Stimulated activated naive B cell treated with anti-CD40 and anti-IgM and Interleukin-4, amounts not matched to agents 10 μg/mL and 1 μg/mL and 100 μg/mL, for 72 hours (primary cell): ENCODE data around the gene TLR8.
"Not testable (repeated sequence)": the region's sequence is repeated elsewhere in the genome, so short reads cannot be mapped to it uniquely, and the experiment has no call there.

Experiments used
- ATAC-seq, 2 donors: fragments of 150-1000 bp; cut with Tn5 transposase; replicated peaks; 2 replicates each; pipeline ENCODE4 v1.10.0; 2021; ENCODE audit warnings: moderate library complexity in 1 of 2
- DNase-seq: peaks from one replicate; pipeline ENCODE4 v3.0.0; 2021
- H3K27ac Mint-ChIP-seq: one replicate; pipeline ENCODE4 v1.8.0; 2022; ENCODE audit warnings: mild to moderate bottlenecking, mixed read lengths
- H3K27me3 Mint-ChIP-seq, 2 donors: one replicate each; pipeline ENCODE4 v1.8.0; 2022; ENCODE audit warnings: mixed read lengths in 2 of 2
- H3K36me3 Mint-ChIP-seq, 2 donors: one replicate each; pipeline ENCODE4 v1.8.0; 2022; ENCODE audit warnings: mixed read lengths in 2 of 2, mild to moderate bottlenecking in 1 of 2
- H3K4me1 Mint-ChIP-seq, 2 donors: one replicate each; pipeline ENCODE4 v1.8.0; 2022; ENCODE audit warnings: mixed read lengths in 2 of 2, mild to moderate bottlenecking in 1 of 2
- H3K4me3 Mint-ChIP-seq, 2 donors: one replicate each; pipeline ENCODE4 v1.8.0; 2022; ENCODE audit warnings: mild to moderate bottlenecking in 2 of 2, mixed read lengths in 2 of 2, moderate library complexity in 1 of 2
- H3K9me3 Mint-ChIP-seq, 2 donors: one replicate each; pipeline ENCODE4 v1.8.0; 2022; ENCODE audit warnings: mixed read lengths in 2 of 2, mild to moderate bottlenecking in 1 of 2

TLR8 gene

GRCh38 chrX:12955882-12956703, 49.7 kb downstream of the TLR8 start:
- peak overlapping the region; percentile 80 to 85 for H3K4me3 Mint-ChIP-seq
- H3K4me1 Mint-ChIP-seq = peaks cover 48 to 73% of the 10 kb centered on the region in 2 donors
- H3K36me3 Mint-ChIP-seq = peaks cover 0 to 4% of the 10 kb centered on the region in 2 donors
- ATAC-seq = peak; percentile 62 to 72
- peak overlapping the region; percentile 98 for H3K27ac Mint-ChIP-seq
- peak; percentile 76 for DNase-seq
- H3K27me3 Mint-ChIP-seq = no peaks in the 10 kb centered on the region
- peaks cover 0 to 1% of the 10 kb centered on the region in 2 donors for H3K9me3 Mint-ChIP-seq

GRCh38 chrX:12956704-12957534, 50.5 kb downstream of the TLR8 start:
- peak; percentile 79 to 83 for ATAC-seq
- peaks cover 0 to 7% of the 10 kb centered on the region in 2 donors for H3K36me3 Mint-ChIP-seq
- peaks cover 0 to 1% of the 10 kb centered on the region in 2 donors for H3K9me3 Mint-ChIP-seq
- peak; percentile 74 for DNase-seq
- H3K4me1 Mint-ChIP-seq = peaks cover 49 to 73% of the 10 kb centered on the region in 2 donors
- peaks cover 0 to 4% of the 10 kb centered on the region in 2 donors for H3K27me3 Mint-ChIP-seq
- H3K27ac Mint-ChIP-seq = peak overlapping the region; percentile 98
- peak overlapping the region; percentile 80 to 85 for H3K4me3 Mint-ChIP-seq

GRCh38 chrX:12958059-12958458, 51.6 kb downstream of the TLR8 start:
- peaks cover 0 to 1% of the 10 kb centered on the region in 2 donors for H3K9me3 Mint-ChIP-seq
- no peak for DNase-seq
- ATAC-seq = no peak
- peak overlapping the region; percentile 68 to 82 for H3K4me3 Mint-ChIP-seq
- peaks cover 0 to 7% of the 10 kb centered on the region in 2 donors for H3K36me3 Mint-ChIP-seq
- H3K27me3 Mint-ChIP-seq = peaks cover 0 to 4% of the 10 kb centered on the region in 2 donors
- peaks cover 51 to 74% of the 10 kb centered on the region in 2 donors for H3K4me1 Mint-ChIP-seq
- H3K27ac Mint-ChIP-seq = peak overlapping the region; percentile 95

GRCh38 chrX:12958461-12958860, 52.0 kb downstream of the TLR8 start:
- ATAC-seq (no peak), DNase-seq (no peak)
- peaks cover 0 to 7% of the 10 kb centered on the region in 2 donors for H3K36me3 Mint-ChIP-seq
- H3K9me3 Mint-ChIP-seq = peaks cover 0 to 1% of the 10 kb centered on the region in 2 donors
- H3K27ac Mint-ChIP-seq = peak overlapping the region; percentile 95
- peaks cover 51 to 74% of the 10 kb centered on the region in 2 donors for H3K4me1 Mint-ChIP-seq
- no peak overlapping the region for H3K4me3 Mint-ChIP-seq
- H3K27me3 Mint-ChIP-seq = peaks cover 0 to 4% of the 10 kb centered on the region in 2 donors

GRCh38 chrX:12961196-12961718, 54.8 kb downstream of the TLR8 start:
- peaks cover 0 to 3% of the 10 kb centered on the region in 2 donors for H3K36me3 Mint-ChIP-seq
- H3K27ac Mint-ChIP-seq = peak overlapping the region; percentile 1
- H3K4me1 Mint-ChIP-seq = peaks cover 33 to 51% of the 10 kb centered on the region in 2 donors
- H3K9me3 Mint-ChIP-seq = peaks cover 0 to 1% of the 10 kb centered on the region in 2 donors
- no peak for ATAC-seq
- H3K4me3 Mint-ChIP-seq = no peak overlapping the region
- no peak for DNase-seq
- H3K27me3 Mint-ChIP-seq = peaks cover 0 to 14% of the 10 kb centered on the region in 2 donors

GRCh38 chrX:12962041-12962504, 55.7 kb downstream of the TLR8 start:
- H3K27ac Mint-ChIP-seq = peak overlapping the region; percentile 76
- H3K27me3 Mint-ChIP-seq = peaks cover 0 to 14% of the 10 kb centered on the region in 2 donors
- peak overlapping the region; percentile 52 to 56 for H3K4me3 Mint-ChIP-seq
- H3K36me3 Mint-ChIP-seq = peaks cover 0 to 3% of the 10 kb centered on the region in 2 donors
- DNase-seq (no peak), ATAC-seq (peak; percentile 84 to 92)
- peaks cover 26 to 44% of the 10 kb centered on the region in 2 donors for H3K4me1 Mint-ChIP-seq
- peaks cover 0 to 1% of the 10 kb centered on the region in 2 donors for H3K9me3 Mint-ChIP-seq

GRCh38 chrX:12963210-12963850, 56.9 kb downstream of the TLR8 start:
- H3K4me3 Mint-ChIP-seq, ATAC-seq, H3K9me3 Mint-ChIP-seq, H3K27ac Mint-ChIP-seq, DNase-seq, H3K36me3 Mint-ChIP-seq: not testable (repeated sequence)
- Mint-ChIP-seq H3K27me3 (peaks cover 0 to 14% of the 10 kb centered on the region in 2 donors), H3K4me1 (peaks cover 24 to 42% of the 10 kb centered on the region in 2 donors)

GRCh38 chrX:12965131-12965940, 58.9 kb downstream of the TLR8 start:
- no peak overlapping the region for H3K27ac Mint-ChIP-seq
- H3K4me1 Mint-ChIP-seq = peaks cover 21 to 38% of the 10 kb centered on the region in 2 donors

GRCh38 chrX:12966151-12966550, 59.7 kb downstream of the TLR8 start:
- Mint-ChIP-seq H3K4me1 (peaks cover 25 to 37% of the 10 kb centered on the region in 2 donors), H3K4me3 (no peak overlapping the region)
- ATAC-seq = no peak

More at GRCh38 chrX:12965131-12965940, 58.9 kb downstream of the TLR8 start:
- Mint-ChIP-seq H3K27me3 (peaks cover 0 to 14% of the 10 kb centered on the region in 2 donors), H3K9me3 (no peaks in the 10 kb centered on the region), H3K4me3 (no peak overlapping the region), H3K36me3 (peaks cover 0 to 6% of the 10 kb centered on the region in 2 donors)
- DNase-seq (no peak), ATAC-seq (no peak)

GRCh38 chrX:12967711-12968465, 61.5 kb downstream of the TLR8 start:
- Mint-ChIP-seq H3K4me1 (peaks cover 22 to 36% of the 10 kb centered on the region in 2 donors), H3K36me3 (peaks cover 0 to 3% of the 10 kb centered on the region in 2 donors), H3K4me3 (no peak overlapping the region), H3K27ac (peak overlapping the region; percentile 27), H3K9me3 (no peaks in the 10 kb centered on the region), H3K27me3 (peaks cover 0 to 18% of the 10 kb centered on the region in 2 donors)
- peak; percentile 43 to 50 for ATAC-seq
- DNase-seq = no peak

More at GRCh38 chrX:12966151-12966550, 59.7 kb downstream of the TLR8 start:
- Mint-ChIP-seq H3K27ac (no peak overlapping the region), H3K9me3 (no peaks in the 10 kb centered on the region), H3K36me3 (peaks cover 0 to 6% of the 10 kb centered on the region in 2 donors), H3K27me3 (peaks cover 0 to 17% of the 10 kb centered on the region in 2 donors)
- no peak for DNase-seq

- Mint-ChIP-seq H3K27ac (peak overlapping the region; percentile 95), H3K4me1 (peaks cover 31 to 46% of the 10 kb centered on the region in 2 donors), H3K36me3 (peaks cover 11 to 17% of the 10 kb centered on the region in 2 donors), H3K4me3 (peak overlapping the region; percentile 60 to 82), H3K27me3 (peaks cover 0 to 10% of the 10 kb centered on the region in 2 donors), H3K9me3 (no peaks in the 10 kb centered on the region)
- no peak for DNase-seq
- ATAC-seq = peak in 1 of 2 donors; percentile 18
Measured at GRCh38 chrX:12970691-12971202, 64.3 kb downstream of the TLR8 start.
